GM04504 (cell line): ENCODE data around the gene PRR29.
"Not testable (repeated sequence)": the region's sequence is repeated elsewhere in the genome, so short reads cannot be mapped to it uniquely, and the experiment has no call there.

Experiments
- DNase-seq: peaks from one replicate; pipeline ENCODE4 v3.0.0-alpha.2; 2012; ENCODE audit warnings: low read depth

The PRR29 gene

DNA sequence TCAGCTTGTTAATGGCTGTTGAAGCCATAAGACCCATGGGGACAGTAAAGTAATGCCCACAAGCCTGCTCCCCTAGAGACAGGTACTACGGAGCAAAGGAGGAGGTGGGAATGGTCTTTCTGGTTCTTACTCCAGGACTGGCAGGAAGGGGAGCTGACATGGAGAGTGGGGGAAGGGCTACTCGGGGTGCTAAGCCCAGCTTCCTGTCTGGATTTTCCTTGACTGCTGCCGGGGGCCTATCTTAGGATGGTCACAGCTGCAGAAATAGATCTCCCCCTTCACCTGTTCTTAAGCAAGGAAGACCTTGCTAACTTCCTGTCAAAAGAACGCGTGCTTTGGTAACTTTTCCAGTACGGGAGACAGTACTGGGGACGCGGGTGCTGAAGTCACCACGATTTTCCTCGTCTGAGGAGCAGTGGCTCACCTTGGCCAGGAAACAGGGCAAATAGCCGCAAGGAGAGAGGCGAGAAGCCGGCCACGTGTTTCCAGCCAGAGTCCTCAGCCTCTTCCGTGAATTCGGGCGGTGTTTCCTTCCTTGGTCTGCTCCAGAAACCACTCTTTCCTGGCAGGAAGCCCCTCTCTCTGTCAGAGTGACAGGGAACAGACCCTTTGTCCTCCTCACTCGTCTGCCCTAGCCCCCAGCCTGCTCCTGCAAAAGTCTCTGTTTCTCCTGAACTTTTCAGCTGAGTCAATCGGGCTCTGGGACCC lies 656 bp upstream of the PRR29 start:
- DNase-seq, result no peak

DNA sequence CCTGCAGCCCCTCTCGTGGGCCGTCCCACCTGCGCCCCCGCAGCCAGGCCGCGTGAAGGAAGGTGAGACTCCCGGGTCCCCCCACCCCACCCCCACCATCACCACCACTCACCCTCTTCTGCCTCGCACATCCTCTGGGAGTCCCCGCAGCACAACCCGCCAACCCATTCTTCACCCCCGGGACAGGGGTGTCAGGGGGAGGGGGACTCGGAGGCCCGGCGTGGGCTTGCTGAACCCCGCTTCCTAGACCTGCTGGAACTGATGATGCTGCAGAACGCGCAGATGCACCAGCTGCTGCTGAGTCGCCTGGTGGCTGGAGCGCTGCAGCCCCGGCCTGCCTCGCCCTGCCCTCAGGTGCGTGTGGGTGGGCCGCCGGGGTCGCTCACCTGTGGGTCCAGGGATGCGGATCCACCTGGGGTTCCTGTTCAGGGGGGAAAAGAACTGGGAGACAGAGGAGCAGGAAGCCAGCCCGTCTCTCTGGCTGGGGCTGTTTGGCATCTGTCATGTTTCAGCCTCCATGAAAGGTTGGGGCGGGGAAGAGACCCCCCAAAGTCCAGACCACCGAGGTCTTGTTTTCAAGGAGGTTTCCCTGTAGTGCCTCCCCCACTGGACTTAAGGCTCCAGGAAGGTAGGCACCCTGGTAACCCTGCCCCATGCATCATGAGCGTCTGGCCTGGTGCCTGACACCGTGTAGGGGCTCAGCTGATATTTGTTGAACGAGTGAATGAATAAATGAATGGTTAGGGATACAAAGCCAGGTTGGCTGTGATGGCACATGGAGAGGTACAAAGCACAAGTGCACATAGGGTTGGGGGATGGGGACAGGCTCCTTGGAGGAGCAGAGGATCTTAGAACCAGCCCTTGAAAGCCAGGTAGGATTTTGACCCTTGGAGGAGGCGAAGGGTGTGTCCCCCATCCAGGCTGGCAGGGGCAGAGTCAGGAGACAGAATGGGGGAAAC lies 849 bp downstream of the PRR29 start:
- DNase-seq, result no peak

DNA sequence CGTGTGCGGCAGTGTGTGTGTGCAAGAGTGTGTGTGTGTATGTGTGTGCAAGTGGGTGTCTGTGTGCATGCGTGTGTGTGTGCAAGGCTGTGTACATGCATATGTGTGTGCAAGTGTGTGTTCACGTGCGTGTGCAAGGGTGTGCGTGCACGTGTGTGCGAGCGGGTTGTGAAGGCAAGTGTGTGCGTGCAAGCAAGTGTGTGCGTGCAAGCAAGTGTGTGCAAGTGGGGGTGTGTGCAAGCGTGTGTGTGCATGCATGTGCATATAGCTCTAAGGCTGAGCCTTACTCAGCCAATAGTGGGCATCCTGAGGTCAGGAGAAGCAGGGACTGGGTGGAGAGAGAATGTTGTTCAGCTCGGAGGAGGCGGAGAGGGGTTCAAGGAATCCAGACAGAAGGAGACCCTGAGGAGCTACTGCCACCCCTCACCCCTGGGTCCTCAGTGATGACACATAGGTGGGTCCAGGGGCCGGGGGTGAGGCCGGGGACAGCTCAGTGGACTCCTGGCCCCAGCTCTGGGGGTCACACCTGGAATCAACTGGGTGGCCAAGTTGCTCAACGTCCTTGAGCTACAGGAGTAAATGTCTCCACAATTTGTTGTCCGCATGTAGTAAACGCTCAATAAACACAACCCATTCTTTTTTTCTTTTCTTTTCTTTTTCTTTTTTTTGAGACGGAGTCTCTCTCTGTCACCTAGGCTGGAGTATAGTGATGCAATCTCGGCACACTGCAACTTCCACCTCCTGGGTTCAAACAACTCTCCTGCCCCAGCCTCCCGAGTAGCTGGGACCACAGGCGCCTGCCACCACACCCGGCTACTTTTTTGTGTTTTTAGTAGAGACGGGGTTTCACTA lies 1.8 kb downstream of the PRR29 start:
- DNase-seq, result no peak

DNA sequence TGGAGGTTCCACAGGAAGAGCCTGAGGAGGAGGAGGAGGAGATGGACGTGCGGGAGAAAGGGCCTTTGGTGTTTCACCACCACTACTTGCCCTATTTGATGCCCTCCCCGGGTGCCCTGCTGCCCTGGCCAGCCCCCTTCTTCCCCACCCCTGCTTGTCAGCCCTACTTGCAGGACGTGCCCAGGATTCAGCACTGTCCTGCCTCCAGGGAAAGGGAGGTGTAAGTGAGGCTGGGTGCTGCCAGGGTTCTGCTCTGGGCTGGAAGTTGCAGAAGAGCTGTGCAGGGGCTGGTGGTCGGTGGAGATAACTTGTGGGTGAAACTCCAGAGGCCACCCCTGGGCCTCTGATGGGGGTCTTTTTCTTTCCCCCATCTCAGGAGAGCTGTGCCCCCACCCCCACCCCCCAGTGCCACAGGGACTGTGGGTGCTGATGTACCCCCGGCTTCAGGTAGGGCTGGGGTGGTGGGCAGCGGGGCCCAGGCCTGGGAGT lies 3.0 kb downstream of the PRR29 start:
- no peak for DNase-seq

DNA sequence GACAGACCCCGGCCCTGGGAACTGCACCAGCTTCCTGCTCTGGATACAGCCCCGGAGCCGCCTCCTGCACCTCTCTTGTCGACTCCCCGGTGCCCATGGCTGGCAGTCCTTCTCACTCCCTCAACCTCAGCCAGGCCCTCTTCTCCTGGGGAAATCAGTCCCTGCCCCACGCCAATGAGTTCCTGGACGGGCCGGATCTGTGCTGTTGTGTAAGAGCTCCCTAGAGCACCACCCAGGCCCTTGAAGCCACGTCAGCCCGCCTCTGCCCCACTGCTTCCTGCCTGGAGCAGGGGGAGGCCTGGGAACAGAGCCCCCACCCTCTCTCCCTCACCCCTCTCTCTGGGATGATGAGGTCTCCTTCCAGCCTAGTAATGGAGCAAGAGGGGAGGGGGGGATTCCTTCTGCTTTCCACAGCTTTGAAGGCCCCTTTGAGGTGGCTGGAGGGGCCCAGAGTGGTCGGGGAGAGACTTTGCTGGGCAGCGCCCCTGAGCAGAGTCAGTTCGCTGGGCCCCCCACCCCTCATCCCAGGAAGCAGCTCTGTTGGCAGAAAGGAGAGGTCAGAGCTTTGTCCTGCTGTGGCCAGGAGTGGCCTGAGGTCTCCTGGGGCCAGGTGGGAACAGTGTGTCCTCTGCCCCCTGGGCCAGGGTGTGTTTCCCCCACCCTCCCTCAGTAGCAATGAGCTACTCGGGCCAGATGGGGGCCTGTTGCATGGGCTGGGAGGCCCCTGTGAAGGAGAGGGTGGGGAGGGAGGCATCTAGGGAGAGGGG lies 3.8 kb downstream of the PRR29 start:
- no peak for DNase-seq

DNA sequence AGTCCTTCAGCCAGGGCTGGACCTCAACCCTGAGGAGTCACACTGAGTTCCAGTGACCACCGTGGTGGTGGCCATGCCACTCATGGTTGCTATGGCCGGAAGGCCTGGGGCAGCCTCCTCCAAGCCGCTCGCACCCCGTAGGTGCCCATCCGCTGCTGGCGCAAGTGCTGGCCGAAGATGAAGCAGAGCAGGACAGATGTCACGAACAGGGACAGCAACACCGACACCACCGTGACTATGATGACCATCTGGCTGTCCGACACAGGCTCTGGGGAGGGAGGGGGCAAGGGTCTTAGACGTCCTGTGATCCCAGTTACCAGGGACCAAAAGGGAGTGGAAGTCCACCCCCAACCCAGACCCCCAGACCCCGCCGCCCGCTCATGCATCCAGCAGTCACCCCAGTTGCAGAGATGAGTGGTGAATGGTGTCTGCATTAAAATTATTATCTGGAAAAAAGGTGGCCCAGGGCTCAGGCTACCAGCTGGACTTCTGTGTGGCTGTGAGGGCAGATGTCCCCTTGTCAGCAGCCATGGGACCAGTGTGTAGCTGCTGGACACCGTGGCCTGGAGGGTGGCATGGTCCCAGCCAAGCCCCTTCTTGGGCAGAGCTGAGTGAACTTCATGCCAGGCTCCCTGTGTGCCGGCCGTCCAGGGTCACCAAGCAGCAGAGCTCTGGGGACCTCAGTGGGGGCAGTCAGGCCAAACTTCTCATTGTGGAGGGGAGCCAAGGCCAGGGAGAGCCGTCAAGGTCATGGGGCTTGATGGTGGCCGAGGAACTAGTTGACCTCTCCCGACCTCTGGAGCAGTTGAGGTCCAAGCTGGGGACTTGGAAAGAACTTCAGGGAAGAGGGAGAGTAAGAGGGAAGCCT lies 4.7 kb downstream of the PRR29 start:
- no peak for DNase-seq

DNA sequence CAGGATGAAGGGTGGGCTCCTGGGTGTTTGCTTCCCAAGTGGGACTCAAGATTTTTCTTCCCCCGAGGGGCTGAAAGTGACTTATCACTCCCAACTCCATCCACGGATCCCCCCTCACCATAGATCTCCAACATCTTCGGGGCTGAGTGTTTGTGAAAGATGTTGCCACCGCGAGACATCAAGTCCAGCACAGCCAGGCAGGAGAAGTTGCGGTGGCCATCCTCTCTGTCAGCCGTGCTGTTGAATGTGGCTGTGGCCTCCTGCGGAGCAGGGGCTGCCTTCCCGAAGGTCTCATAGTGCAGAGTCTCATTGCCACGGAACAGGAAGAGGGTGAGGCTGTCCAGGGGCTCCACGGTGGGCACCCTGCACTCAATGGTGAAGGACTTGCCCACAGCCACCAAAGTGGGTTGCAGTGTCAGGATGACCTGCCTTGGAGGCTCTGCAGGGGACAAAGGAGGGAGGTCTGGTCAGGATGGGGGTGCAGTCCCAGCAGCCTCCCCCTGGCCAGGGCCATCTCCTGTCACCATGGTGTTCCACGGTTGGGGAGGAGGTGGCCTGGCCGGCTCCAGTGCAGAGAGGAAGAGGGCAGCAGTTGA lies 5.5 kb downstream of the PRR29 start:
- no peak for DNase-seq

DNA sequence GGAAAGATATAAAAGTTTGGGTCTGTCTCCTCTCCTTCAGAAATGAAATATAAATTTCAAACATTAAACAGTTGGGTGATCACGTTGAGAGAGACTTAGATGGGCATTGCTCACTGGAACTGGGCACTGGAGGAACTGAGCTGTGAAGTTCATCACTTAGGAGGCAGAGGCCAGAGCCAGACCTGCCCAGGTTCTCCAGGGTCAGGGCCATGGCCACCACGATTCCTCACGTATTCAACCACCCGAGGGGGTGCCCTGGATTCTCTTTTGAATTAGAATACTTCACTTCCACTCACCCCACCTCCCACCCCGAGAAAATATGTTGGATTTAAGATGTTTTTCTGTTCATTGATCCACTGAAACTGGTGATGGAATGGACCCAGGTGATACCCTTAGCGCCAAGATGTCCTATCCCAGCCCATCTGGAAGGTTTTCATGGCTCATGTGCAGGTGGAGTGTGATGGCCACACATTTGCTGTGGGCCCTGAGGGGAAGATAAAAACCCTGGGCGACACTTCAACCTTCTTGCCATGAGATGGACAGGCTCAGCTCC lies 6.1 kb downstream of the PRR29 start:
- DNase-seq, result no peak

DNA sequence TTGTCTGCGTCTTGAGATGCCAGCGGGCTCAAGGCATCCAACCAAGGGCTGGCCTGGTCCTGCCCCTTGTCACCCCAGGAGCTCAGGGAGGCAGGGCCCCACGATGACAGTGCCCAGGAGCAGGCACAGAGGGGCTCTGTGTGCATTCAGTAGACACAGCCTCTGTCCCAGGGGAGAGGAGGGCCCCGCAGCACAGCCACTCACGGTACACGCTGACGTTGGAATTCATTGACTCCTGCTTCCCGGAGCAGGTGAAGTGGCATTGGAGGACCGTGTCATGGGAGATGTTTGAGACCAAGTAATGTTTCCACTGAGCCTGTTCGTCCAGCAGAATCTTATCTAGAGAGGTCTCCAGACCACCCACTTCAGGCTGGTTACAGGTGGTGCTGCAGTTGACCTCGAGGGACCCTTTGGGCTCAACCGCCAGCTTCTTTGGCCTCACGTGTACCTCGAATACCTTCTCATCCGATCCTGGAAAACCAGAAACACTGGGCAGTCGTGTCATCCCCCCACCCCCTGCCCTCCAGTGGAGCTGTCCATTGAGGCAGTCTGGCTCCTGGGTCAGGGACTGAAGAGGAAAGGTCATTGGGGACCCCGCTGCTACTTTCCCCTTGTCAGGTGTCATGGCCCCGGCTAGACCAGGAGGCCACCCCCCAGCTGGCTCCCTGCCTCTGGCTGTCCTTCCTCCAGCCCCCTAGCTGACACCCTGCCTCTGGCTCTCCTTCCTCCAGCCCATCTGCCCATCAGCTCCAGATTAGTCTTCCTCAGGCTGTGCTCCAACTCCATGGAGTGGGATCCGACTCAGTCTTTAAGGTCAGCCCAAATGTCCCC lies 7.0 kb downstream of the PRR29 start:
- DNase-seq, result no peak

DNA sequence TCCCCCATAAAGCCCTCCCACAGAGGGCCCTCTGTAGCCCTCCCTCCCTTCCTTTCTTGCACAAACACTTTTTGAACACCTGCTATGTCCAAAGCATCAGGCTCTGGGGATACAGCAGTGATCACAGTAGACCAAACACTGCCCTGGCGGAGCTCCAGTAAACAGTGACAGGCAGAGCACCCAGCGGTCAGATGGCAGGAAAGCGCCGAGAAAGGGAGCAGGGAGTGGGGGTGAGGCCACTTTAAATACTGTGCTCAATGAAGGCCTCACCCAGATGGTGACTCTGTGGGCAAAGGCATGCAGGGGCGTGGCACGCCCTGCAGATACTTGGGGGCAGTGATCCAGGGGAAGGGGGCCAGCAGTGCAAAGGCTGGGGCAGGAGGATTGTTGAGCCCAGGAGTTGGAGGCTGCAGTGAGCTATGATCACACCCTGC lies 7.6 kb downstream of the PRR29 start:
- no peak for DNase-seq

DNA sequence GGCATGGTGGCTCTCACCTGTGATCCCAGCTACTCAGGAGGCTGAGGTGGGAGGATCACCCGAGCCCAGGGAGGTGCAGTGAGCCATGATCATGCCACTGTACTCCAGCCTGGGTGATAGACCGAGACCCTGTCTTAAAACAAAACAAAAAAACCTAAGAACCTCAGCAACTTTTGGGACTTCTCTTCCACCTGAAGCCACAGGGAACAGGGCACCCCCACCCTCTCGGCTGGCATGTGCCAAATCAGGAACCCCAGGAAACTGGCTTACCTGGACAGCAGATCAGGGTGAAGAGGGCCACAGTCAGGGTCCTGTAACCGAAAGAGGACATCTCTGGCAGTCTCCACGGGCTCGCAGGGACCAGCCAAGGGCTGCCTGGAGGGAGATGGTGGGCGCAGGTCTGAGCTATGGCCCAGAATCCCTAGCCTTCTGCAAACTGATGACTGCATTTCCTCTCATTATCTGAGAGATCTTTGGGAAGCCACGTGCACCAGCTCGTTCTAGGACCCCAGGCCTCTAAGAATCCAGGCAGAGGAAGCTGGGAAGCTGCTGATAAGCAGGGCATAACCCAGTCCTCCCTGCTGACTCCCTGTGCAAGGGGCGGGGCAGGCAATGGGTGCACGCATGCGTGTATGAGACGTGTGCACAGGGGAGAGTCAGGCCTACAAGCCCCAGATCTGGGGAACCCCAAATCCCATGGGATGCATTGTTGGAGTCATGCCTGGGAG lies 8.4 kb downstream of the PRR29 start:
- DNase-seq, result no peak

DNA sequence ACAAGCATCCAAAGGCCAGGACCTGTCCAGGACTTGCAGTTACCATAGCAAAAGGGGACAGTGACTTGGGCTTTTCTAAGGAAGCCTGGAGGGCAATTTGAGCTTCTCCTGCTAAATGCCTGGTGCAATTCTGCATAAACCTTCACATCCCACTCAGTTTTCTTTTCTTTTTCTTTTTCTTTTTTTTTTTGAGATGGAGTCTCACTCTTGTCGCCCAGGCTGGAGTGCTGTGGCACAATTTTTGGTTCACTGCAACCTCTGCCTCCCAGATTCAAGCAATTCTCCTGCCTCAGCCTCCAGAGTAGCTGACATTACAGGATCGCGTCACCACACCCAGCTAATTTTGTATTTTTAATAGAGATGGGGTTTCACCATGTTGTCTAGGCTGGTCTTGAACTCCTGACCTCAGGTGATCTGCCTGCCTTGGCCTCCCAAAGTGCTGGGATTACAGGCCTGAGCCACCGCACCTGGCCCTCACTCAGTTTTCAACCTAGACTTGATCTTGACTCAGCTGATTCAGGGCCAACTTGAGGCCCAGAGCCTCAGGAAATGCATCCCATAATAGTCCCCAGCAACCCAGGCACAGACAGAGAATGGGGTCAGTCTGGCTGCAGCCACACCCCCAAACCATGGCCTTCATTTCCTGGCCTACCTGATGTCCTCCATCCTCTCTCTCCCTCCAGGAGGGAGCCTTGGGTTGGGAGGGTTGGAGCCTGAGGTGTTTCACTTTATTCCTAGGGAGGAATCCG lies 9.1 kb downstream of the PRR29 start:
- DNase-seq, result not testable (repeated sequence)

DNA sequence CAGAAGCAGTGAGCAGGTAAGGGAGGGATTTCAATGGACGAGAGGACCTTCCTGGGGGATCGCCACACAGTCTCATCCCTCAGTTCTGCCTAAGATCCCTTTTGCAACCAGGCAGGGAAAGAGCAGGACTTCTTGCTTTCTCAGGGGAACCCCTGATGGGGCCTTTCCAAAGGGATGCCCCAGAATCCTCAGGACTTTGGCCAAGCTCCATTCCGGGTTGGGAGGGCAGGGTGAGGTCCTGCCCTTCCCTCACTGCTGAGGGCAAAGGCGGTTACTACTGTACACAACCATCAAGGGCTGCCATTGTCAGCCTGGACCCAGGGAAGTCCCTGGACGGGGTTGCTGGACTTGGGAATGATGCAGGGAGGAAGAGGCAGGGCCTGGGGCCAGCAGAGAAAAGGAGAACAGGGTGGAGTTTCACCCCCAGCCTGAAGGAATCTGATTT lies 9.7 kb downstream of the PRR29 start:
- no peak for DNase-seq

DNA sequence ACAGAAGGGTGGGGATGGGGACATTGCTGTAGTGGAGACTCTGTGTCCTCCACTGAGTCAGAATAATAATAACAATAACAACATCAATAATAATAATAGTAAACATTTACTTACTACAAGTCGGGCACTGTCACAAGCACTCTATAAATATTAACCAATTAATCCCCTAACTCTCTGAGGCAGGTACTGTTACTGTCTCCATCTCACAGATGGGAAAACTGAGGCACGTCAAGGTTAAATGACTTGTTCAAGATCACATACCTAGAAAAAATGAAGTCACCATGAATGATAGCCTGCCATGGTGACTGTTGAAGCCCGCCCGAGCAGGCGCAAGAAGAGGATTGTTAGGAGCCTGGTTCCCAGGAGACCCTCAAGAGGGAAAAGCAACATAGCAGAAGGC lies 10.2 kb downstream of the PRR29 start:
- no peak for DNase-seq

DNA sequence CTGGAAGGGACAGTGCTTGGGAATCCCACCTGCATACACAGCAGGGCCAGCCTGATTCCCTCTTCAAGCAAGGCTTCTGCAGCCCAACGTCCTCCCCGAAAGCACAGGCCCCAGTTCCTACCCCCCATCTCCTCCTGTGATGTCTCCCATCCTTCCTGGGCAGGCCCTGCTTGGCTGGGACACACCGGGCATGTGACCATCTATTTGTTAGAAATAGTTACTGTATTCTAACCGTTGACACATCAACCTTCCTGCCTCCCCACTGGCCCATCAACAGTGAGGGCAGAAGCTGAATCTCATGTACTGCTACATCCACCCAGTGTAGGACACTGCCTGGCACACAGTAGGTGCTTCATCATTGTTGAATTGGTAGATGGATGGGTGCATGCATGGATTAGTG lies 10.7 kb downstream of the PRR29 start:
- DNase-seq, result no peak

DNA sequence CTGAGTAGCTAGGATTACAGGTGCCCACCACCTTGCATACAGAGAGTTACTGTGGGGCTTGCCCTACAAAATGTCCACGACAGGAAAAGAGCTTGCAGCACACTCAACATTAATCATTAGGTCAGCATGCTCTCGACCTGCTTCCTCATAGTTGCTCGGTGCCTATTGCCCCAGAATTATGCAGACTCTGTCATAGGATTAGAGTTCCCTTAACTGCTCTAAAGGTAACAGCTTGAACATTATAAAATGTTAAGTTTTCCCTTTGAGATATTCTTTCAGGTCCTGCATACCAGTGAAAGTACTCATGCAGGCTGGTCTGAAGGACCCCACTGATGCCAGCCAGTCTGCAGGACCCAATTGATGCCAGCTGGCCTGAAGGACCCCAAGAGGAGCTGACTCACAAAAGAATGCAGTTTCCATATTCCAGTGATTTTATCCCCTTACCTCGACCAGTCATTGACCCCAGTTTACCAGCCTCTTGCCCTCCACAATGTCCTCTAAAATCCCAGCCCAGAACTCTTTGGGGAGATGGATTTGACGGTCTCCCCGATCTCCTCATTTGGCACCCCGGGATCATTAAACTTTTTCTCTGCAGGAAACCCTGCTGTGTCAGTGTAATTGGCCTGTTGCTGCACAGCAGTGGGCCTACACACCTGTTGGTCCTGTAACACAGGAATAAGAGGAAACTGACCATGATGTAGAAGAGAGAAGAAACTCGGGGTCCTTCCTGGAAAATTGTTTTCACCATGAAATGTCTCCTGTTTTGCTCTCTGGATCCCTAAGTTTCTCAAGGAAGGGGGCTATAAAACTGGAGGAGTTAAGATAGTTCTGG lies 11.6 kb downstream of the PRR29 start:
- no peak for DNase-seq
